ENCODE measurements around the gene DNAL1.
"Not testable (repeated sequence)": the region's sequence is repeated elsewhere in the genome, so short reads cannot be mapped to it uniquely, and the experiment has no call there.

DNAL1 gene

DNA sequence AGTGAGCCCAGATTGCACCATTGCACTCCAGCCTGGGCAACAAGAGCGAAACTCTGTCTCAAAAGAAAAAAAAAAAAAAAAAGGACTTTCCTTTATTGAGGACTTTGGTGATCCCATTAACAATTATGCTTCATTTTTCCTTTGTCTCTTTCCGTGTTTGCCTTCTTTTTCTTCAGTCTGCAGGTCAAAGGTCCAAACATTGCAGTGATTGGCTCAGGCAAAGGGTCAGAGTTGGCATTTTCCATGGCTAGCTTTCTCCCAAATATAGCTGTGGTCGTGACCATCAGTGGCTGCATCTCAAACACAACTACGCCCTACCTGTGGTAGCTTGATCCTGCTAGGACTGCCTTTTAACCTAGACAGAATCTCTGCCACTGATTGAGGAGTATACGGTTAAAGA lies 7.0 kb upstream of the DNAL1 start:
- DNase-seq (ENCODE audit: extremely low read depth in 1 of 2, low read depth in 1 of 2) = no peak

DNA sequence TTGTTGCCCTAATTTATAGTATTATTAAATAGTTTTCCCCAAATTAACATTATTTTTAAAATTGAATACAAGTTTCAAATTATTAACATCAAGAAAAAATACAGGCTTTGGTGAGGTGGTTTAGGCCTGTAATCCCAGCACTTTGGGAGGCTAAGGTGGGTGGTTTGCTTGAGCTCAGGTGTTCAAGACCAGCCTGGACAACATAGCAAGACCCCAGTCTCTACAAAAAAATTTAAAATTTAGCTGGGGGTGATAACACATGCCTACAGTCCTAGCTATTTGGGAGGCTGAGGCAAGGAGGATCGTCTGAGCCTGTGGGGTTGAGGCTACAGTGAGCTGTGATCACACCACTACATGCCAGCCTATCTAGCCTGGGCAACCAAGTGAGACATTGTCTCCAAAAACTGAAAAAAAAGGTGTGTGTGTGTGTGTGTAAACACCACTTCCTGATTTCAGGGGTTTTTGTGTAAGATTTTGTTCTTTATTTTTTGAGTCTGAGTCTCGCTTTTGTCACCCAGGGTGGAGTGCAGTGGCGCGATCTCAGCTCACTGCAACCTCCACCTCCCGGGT lies 3.9 kb upstream of the DNAL1 start:
- no peak for DNase-seq (ENCODE audit: extremely low read depth in 1 of 2, low read depth in 1 of 2)

DNA sequence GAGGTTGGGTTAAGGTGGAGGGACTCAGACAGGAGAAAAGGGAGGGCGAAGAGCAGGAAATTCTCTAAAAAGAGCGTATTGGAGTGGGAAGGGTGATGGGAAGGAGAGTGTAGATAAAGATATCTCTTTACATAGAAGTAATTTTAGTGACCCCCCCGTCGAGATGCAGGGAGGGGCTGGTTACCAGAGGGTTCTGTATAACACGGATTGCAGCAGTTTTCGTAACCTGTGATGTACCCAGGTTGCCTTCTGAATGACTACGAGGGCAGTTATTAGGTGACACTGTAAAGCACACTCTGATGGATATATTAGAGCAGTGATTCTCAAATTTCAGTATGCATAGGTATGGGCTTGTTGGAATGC lies 443 bp downstream of the DNAL1 start:
- DNase-seq (ENCODE audit: extremely low read depth in 1 of 2, low read depth in 1 of 2) = no peak

DNA sequence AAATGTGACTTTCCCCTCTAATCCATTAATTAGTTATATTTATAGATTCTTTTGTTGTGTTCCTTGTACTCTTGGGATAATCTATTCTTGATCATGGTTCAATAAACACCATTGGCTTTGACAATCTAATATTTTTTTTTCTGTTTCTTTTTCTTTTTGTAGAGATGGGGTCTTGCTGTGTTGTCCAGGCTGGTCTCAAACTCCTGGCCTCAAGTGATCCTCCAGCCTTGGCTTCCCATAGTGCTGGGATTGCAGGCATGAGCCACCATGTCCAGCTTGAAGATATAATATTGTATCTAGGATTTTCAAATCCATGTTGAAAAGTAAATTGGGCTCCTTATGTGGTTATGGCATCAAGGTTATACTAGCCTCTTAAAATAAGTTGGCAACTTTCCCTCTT lies 6.2 kb downstream of the DNAL1 start:
- DNase-seq (ENCODE audit: extremely low read depth in 1 of 2, low read depth in 1 of 2) = no peak

DNA sequence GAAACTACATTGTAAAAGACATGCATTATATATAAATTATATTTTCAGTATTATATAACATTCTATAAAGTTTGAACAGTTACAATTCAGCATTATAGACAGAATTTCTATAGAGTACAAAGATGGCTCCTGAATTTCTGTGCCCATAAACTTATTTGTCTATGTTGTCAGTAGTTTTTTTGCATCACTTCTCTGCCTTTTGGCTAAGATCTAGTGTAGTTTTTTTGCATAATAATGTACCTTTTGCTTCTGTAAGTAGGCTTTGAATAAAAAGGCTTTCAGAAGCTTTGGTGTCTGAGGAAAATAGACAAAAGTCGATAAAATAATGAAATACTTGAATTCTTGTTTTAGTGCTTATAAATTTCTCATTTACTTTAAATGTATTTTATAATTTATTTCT lies 11.1 kb downstream of the DNAL1 start:
- DNase-seq (ENCODE audit: extremely low read depth in 1 of 2, low read depth in 1 of 2) = no peak

DNA sequence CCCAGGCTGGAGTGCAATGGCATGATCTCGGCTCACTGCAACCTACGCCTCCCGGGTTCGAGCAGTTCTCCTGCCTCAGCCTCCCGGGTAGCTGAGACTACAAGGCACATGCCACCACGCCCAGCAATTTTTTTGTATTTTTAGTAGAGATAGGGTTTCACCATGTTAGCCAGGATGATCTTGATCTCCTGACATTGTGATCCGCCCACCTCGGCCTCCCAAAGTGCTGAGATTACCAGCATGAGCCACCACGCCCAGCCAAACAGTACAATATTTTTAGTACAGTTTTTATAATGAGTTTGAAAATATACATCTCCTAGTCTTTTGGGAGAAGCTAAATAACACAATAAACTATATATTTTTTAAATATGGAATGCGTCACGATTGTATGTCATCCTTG lies 14.4 kb downstream of the DNAL1 start:
- DNase-seq (ENCODE audit: extremely low read depth in 1 of 2, low read depth in 1 of 2) = not testable (repeated sequence)

DNA sequence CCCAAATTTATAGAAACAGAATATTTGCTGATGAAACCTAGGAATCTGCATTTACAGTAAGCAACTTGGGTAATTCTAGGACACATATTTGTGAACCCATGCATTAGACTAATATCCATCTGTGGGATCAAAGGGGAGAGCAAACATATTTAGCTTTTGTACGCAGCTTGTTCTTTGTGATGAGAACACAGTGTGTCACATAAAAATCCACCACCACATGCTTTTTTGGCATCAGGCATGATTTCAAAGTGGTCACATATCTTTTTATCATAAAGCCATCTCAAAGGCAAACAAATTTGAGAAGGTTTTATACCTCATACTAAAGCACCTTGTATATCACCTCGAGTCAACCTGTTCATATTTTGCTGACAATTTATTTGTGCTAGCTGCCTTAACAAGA lies 15.7 kb downstream of the DNAL1 start:
- DNase-seq (ENCODE audit: extremely low read depth in 1 of 2, low read depth in 1 of 2) = no peak

DNA sequence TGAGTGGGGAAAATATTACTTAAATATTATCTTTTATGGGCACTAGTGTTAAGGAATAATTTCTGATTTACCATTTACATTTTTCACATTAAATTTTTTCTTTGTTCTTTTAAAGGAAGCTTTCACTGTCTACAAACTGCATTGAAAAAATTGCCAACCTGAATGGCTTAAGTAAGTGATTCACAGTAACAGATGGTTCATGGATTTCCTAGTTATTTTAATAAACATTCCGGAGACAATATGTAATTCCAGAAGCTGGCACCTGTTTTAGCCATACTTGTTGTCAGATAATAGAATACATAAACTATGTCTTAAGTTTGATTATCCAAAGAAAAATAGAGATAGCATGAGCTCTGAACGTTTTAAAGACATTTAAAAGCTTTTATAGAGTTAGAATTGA lies 17.1 kb downstream of the DNAL1 start:
- DNase-seq (ENCODE audit: extremely low read depth in 1 of 2, low read depth in 1 of 2) = no peak

DNA sequence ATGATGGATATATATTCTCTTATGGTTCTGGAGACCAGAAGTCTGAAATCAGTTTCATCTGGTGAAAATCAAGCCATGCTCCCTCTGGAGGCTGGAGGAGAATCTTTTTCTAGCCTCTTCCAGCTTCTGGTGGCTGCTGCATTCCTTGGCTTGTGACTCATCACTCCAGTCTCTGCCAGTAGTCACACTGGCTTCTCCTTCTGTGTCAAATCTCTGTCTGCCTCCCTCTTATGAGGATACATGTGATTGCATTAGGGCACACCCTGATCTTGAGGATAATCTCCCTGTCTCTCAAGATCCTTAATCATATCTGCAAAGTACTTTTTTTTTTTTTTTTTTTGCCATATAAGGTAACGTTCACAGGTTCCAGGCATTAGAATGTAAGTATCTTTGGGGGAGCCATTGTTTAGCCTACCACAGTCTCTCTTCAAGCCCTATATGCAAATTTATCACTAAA lies 17.7 kb downstream of the DNAL1 start:
- no peak for DNase-seq (ENCODE audit: extremely low read depth in 1 of 2, low read depth in 1 of 2)

DNA sequence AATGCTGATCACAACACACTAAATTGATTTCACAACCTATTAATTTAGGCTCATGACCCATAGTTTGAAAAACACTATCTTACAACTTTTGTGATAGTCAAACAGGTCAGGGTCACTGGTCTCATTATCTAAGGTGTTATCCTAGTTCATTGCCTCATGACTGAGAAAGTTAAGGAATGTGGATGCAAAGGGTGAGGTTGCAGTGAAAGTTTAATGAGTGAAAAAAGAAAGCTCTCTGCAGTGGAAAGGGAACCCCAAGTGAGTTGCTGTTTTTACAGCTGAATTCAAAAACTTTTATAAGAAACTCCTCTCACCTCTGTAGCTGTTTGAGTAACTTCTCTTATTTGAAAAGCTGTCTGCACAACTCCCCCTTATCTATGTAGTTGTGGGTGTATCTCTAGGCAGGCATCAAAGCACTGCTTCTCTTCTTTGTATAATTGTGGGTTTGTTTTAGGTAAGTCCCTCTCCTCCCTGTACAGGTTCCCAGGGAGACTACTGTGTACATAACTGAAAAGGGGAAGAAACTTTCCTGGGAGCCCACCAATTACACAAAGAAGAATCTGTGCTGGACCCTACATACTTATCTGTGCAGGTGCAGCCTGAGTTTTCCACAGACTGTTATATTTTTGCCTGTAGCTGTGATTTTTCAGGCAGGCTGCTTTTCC lies 18.9 kb downstream of the DNAL1 start:
- DNase-seq (ENCODE audit: extremely low read depth in 1 of 2, low read depth in 1 of 2) = no peak

DNA sequence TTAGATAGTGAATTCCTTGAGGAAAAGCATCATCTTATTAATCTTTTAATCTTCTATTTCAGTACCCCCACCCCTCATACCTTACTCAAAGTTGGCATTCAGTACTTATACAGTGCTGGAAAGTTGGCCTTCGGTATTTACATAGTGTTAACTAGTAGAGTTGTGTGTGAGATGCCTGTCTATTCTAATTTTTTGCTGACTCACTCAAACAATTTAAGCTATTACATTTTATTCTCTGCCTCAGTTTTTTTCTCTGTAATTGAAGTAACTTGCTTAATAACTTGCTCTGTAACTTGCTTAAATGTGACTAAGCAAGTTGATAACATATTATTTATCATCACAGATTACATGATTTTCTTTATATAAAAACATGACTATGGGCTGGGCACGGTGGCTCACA lies 20.3 kb downstream of the DNAL1 start:
- DNase-seq (ENCODE audit: extremely low read depth in 1 of 2, low read depth in 1 of 2) = no peak

DNA sequence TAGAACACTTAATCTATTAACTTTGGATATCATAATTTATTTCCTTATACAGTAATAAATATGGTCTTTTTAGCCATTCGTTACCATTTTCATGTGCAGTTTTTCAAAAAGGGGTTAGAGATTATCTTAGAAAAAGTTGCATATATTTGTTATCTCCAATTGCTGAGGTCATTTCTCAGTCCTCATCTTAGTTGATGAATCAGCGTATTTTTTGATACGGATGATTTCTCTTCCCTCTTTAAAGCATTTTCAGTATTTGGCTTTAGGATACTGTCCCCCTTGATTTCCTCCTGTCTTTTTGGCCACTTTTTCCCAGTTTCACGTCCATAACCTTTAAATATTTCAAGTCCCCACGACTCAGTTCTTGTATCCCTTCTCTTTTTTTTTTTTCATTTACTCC lies 21.8 kb downstream of the DNAL1 start:
- DNase-seq (ENCODE audit: extremely low read depth in 1 of 2, low read depth in 1 of 2) = no peak

DNA sequence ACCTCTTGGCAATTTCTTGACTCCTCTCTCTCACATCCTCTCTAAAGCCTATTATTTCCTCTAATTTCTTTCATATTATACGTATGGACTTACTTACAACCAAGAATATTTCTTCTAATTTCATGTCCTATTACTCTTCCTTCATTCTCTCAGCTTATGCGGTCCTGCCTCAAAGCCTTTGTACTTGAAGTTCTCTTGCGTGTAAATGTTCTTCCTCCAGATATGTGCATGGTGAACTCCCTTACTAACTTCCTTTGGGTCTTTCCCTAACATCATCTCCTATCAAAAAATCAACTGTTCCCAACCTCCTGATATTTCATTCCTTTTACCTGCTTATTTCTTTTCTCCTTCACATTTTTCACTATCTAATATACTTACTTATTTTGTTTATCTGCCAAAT lies 23.1 kb downstream of the DNAL1 start:
- no peak for DNase-seq (ENCODE audit: extremely low read depth in 1 of 2, low read depth in 1 of 2)

DNA sequence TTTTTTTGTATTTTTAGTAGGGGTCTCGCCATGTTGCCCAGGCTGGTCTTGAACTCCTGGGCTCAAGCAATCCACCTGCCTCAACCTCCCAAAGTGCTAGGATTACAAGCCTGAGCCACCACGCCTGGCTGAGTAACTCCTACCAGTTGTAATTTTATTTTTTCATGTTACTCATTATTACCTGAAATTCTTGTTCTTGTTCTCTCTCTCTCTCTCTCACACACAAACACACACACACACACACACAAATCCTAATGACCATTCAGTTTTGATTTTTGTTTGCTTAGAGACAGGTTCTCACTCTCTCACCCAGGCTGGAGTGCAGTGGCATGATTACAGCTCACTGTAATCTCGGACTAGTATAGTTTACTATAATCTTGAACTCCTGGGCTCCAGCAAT lies 30.2 kb downstream of the DNAL1 start:
- DNase-seq (ENCODE audit: extremely low read depth in 1 of 2, low read depth in 1 of 2) = no peak

DNA sequence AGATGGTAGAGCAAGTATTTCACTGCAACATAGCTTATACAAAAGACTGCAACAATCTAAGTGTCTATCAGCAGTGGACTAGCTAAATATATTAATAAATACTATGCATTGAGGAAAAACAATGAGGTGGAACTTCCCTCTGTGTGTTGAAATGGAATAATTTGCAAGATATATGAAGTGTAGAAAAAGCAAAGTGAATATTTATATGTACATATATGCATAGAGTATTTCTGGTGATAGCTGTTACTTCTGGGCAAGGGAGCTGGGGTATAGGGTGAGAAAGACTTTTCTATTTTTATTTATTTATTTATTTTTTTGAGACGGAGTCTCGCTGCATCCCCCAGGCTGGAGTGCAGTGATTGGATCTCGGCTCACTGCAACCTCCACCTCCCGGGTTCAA lies 33.9 kb downstream of the DNAL1 start:
- DNase-seq (ENCODE audit: extremely low read depth in 1 of 2, low read depth in 1 of 2) = no peak

DNA sequence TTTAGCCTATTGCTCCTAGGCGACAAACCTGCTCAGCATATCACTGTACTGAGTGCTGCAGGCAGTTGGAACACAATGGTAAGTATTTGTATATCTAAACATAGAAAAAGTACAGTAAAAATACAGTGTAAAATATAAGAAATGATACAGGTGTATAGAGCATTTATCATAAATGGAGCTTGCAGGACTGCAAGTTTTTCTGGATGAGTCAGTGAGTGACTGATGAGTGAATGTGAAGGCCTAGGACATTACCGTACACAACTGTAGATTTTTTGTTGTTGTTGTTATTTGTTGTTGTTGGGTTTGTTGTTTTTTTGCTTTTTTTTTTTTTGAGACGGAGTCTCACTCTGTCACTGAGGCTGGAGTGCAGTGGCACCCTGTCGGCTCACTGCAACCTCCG lies 36.0 kb downstream of the DNAL1 start:
- no peak for DNase-seq (ENCODE audit: extremely low read depth in 1 of 2, low read depth in 1 of 2)

DNA sequence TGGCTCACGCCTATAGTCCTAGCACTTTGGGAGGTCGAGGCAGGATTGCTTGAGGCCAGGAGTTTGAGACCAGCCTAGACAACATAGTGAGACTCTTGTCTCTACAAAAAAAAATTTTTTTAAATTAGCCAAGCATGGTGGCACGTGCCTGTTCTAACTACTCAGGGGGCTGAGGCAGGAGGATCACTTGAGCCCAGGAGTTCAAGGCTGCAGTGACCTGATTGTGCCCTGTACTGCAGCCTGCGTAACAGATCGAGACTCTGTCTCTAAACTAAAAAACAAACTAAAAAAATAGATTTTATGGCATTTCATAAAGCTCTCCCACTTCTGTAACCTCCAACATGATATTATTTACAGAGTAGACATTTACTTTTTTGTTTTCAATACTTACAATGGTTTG lies 39.8 kb downstream of the DNAL1 start:
- no peak for DNase-seq (ENCODE audit: extremely low read depth in 1 of 2, low read depth in 1 of 2)

DNA sequence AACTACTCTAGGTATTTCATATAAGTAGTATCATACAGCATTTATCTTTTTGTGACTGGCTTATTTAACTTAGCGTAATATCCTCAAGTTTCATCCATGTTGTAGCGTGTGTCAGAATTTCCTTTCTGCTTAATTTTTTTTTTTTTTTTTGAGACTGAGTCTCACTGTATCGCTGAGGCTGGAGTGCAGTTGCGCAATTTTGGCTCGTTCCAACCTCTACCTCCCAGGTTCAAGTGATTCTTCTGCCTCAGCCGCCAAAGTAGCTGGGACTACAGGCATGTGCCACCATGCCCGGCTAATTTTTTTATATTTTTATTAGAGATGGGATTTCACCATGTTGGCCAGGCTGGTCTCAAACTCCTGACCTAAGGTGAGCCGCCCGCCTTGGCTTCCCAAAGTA lies 40.5 kb downstream of the DNAL1 start:
- no peak for DNase-seq (ENCODE audit: extremely low read depth in 1 of 2, low read depth in 1 of 2)

DNA sequence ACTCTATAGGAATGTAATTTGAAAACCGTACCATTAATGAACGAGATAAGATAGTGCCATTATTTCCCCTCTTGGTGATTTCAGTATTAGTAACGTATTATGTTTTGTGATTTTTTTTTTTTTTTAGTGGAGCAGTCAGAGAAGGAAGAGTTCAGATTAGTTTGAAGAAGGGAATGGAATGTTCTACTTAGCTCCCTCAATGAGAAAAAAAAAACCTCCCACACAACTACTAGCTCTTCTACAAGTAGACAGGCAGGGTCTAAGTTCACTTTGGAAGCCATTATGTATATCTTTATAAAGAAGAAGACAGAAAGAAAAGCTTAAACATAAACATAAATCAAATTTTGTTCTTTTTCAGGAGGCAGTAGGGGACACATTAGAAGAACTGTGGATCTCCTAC lies 42.1 kb downstream of the DNAL1 start:
- no peak for DNase-seq (ENCODE audit: extremely low read depth in 1 of 2, low read depth in 1 of 2)

DNA sequence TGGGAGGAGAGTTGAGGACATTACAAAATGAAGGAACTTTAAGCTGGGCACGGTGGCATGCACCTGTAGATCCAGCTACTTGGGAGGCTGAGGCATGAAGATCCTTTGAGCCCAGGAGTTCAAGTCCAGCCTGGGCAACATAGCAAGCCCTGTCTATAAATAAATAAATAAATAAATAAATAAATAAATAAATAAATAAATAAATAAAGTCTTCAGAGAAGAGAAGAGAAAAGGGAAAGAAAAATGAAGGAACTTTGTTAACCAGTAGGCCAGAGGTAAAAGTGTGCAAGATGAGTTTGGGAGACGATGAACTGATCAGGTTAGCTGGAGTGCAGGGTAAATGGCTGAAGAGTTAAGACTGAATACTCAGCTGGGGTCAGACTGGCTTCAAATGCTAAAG lies 49.3 kb downstream of the DNAL1 start:
- DNase-seq (ENCODE audit: extremely low read depth in 1 of 2, low read depth in 1 of 2) = no peak

DNA sequence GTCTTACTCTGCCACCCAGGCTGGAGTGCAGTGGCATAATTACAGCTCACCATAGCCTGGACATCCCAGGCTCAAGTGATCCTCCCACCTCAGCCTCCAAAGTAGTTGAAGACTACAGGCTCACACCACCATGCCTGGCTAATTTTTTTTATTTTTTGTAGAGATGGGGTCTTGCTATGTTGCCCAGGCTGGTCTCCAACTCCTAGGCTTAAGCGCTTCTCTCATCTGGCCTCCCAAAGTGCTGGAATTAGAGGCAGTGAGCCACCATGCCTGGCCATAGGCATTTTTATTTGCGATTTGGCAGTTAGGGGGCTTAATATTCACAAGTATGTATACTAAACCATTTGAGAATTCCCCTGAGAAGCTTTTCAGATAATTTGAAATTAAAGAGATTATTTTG lies 50.3 kb downstream of the DNAL1 start:
- no peak for DNase-seq (ENCODE audit: extremely low read depth in 1 of 2, low read depth in 1 of 2)

DNA sequence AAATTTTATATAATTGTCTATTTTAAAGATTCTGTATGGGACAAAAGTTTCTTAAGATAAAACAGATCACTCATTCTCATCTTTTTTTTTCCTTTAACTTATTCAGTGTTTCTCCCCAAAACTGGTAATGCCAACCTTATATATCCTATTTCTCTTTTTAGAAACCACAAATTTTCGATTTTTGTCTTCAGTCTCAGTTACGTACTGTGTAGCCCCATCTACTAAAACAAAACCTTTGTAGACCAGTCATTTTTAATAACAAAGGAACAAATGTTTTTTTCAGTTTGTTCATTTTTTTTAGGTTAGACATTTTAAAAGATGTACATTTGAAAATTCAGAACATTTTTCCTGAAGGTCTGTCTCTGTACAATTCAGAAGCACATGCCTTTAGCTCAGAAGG lies 51.2 kb downstream of the DNAL1 start:
- DNase-seq (ENCODE audit: extremely low read depth in 1 of 2, low read depth in 1 of 2) = no peak

Data from stimulated activated CD8-positive, alpha-beta memory T cell treated with anti-CD3 and anti-CD28 coated beads, Interleukin-7, amount 100 ng/mL, for 48 hours (primary cell).